K562 (cell line): ENCODE measurements around the gene SESN2. TPM values are rescaled to one million over a fixed set of nuclear protein-coding genes. Genes with fewer than 3 reads are reported as not detected.

Experiments used
- ATAC-seq: fragments of 200-7000 bp; cut with Tn5 transposase; 3 replicates; pipeline ENCODE4 v1.9.1; 2020; ENCODE audit warnings: moderate library complexity
- BruUV-seq: library from RNA; stranded (reverse); fragments of 400-500 nt; replicated peaks from 2 replicates; lab custom pipeline; 2021; lab: Mats Ljungman, UMichigan
- CTCF ChIA-PET: fragments of 300-600 bp; formaldehyde crosslinking; extraction: SDS; loops from one replicate; lab custom pipeline; 2021; ENCODE audit warnings: low intra/inter-chr PET ratio; lab: Yijun Ruan, JAX
- POLR2A ChIA-PET: fragments of 300-600, 350-650 bp; sonication (Branson Sonifier 250); formaldehyde crosslinking; extraction: SDS; loops from one replicate; lab custom pipeline; 2021; ENCODE audit warnings: antibody characterized with exemption, inconsistent platforms; lab: Yijun Ruan, JAX
- DNase-seq, 4 experiments: peaks; one replicate each; pipeline versions ENCODE4 v3.0.0 to v3.0.0-alpha.2; 2011 to 2018; ENCODE audit warnings: low spot score in 3 of 4, mixed read lengths in 3 of 4; ENCODE audit errors: extremely low read depth in 1 of 4
- FAIRE-seq: peaks from 2 replicates; lab custom pipeline; 2011; peaks lifted over from hg19 to GRCh38; lab: Jason Lieb, UNC
- H2AFZ ChIP-seq: 2 replicates; pipeline ENCODE4 v1.6.0; 2011; ENCODE audit warnings: low read depth, low read length, control low read depth, inconsistent platforms
- H3K27ac ChIP-seq: fragments of 200-600 bp; 3 replicates; pipeline ENCODE4 v1.8.0; 2011; ENCODE audit warnings: low read depth, mild to moderate bottlenecking, control low read depth, inconsistent platforms, low read length, moderate library complexity, mixed read lengths; ENCODE audit errors: extremely low read depth
- H3K27me3 ChIP-seq, 2 experiments: fragments of 300-600 bp in 1 of 2; 2 replicates in 1 of 2; 3 replicates in 1 of 2; pipeline versions ENCODE4 v1.6.0 to v1.8.0; 2011; ENCODE audit warnings: inconsistent platforms in 2 of 2, low read length in 2 of 2, mild to moderate bottlenecking in 1 of 2, mixed read lengths in 1 of 2, moderate library complexity in 1 of 2; ENCODE audit not compliant: control insufficient read depth in 2 of 2, insufficient read depth in 2 of 2
- H3K36me3 ChIP-seq: fragments of 300-600 bp; 3 replicates; pipeline ENCODE4 v1.8.0; 2011; ENCODE audit warnings: mild to moderate bottlenecking, low read length, inconsistent platforms; ENCODE audit not compliant: control insufficient read depth, insufficient read depth
- H3K4me1 ChIP-seq, 2 experiments: fragments of 200-600 bp in 1 of 2; replicated peaks in 1 of 2; 2 replicates in 1 of 2; 3 replicates in 1 of 2; pipeline versions ENCODE4 v1.5.1 to v1.8.0; 2011; ENCODE audit warnings: inconsistent platforms in 2 of 2, low read length in 2 of 2, mild to moderate bottlenecking in 1 of 2, mixed read lengths in 1 of 2, moderate library complexity in 1 of 2; ENCODE audit not compliant: control insufficient read depth in 2 of 2, insufficient read depth in 2 of 2
- H3K4me2 ChIP-seq: 2 replicates; pipeline ENCODE4 v1.6.1; 2011; ENCODE audit warnings: low read length, control low read depth, inconsistent platforms, mixed read lengths; ENCODE audit not compliant: insufficient read depth
- H3K4me3 ChIP-seq: fragments of 200-600 bp; sonication (generic), shearing (Covaris generic); 2 replicates; pipeline ENCODE4 v1.5.1; 2016; ENCODE audit warnings: control low read depth, inconsistent platforms
- H3K79me2 ChIP-seq: fragments of 200-600 bp; 3 replicates; pipeline ENCODE4 v1.8.0; 2011; ENCODE audit warnings: low read length, inconsistent platforms; ENCODE audit not compliant: control insufficient read depth, insufficient read depth
- H3K9ac ChIP-seq, 2 experiments: 2 replicates each; pipeline versions ENCODE4 v1.6.0 to v1.6.1; 2011; ENCODE audit warnings: low read depth in 2 of 2, low read length in 2 of 2, control low read depth in 1 of 2, inconsistent platforms in 1 of 2, mild to moderate bottlenecking in 1 of 2, mixed read lengths in 1 of 2; ENCODE audit not compliant: insufficient read depth in 1 of 2
- H3K9me1 ChIP-seq: one replicate; pipeline ENCODE4 v1.6.0; 2011; ENCODE audit warnings: inconsistent platforms, mild to moderate bottlenecking, low read length, moderate library complexity; ENCODE audit not compliant: control insufficient read depth, insufficient read depth
- H3K9me3 ChIP-seq: replicated peaks from 2 replicates; pipeline ENCODE4 v1.5.1; 2011; ENCODE audit warnings: low read depth, low read length, inconsistent platforms; ENCODE audit not compliant: control insufficient read depth, insufficient read depth
- H4K20me1 ChIP-seq: replicated peaks from 2 replicates; pipeline ENCODE4 v1.6.1; 2011; ENCODE audit warnings: low read length, inconsistent platforms, mixed read lengths; ENCODE audit not compliant: control insufficient read depth, insufficient read depth
- ARID1B ChIP-seq: fragments of 450-650 bp; IDR thresholded peaks from 2 replicates; pipeline ENCODE4 v1.6.1; 2016; ENCODE audit warnings: antibody characterized with exemption, mild to moderate bottlenecking, inconsistent platforms
- BCOR ChIP-seq: fragments of 450-650 bp; IDR thresholded peaks from 2 replicates; pipeline ENCODE4 v1.6.1; 2016
- CHD1 ChIP-seq: fragments of 200-600 bp; sonication (generic); IDR thresholded peaks from one replicate; pipeline ENCODE4 v1.6.1; 2012; ENCODE audit warnings: mild to moderate bottlenecking, moderate library complexity, low read length, inconsistent platforms
- ETV6 ChIP-seq, 3 experiments: fragments of 150-350 bp in 1 of 3; sonication (generic) in 1 of 3; formaldehyde crosslinking in 1 of 3; IDR thresholded peaks; 2 replicates each; pipeline versions ENCODE4 v1.6.1 to v1.8.0; 2014 to 2022; ENCODE audit warnings: borderline replicate concordance in 2 of 3, low read depth in 2 of 3, antibody characterized with exemption in 1 of 3, low read length in 1 of 3, mild to moderate bottlenecking in 1 of 3, missing genetic modification reagents in 1 of 3
- GTF2A2 ChIP-seq: IDR thresholded peaks from 2 replicates; pipeline ENCODE4 v1.6.1; 2016; ENCODE audit warnings: mild to moderate bottlenecking, missing genetic modification characterization, missing compliant biosample characterization
- HDAC2 ChIP-seq: fragments of 450-650 bp; IDR thresholded peaks from 2 replicates; pipeline ENCODE4 v1.6.1; 2016; ENCODE audit warnings: mild to moderate bottlenecking
- HDGF ChIP-seq: fragments of 450-650 bp; IDR thresholded peaks from 2 replicates; pipeline ENCODE4 v1.6.1; 2016
- JUN ChIP-seq, 2 experiments: sonication (generic) in 1 of 2; formaldehyde crosslinking in 1 of 2; IDR thresholded peaks; 2 replicates each; pipeline versions ENCODE4 v1.6.1 to v1.8.0; 2012 to 2022; ENCODE audit warnings: borderline replicate concordance in 2 of 2, mild to moderate bottlenecking in 2 of 2, improper control_type of control experiment in 1 of 2, low read depth in 1 of 2, low read length in 1 of 2, missing genetic modification reagents in 1 of 2
- NKRF ChIP-seq: fragments of 450-650 bp; IDR thresholded peaks from 2 replicates; pipeline ENCODE4 v1.6.1; 2016; ENCODE audit warnings: borderline replicate concordance
- NRF1 ChIP-seq, 2 experiments: fragments of 450-650 bp; IDR thresholded peaks in 1 of 2; conservative IDR thresholded peaks in 1 of 2; 2 replicates each; pipeline ENCODE4 v1.6.1; 2014; ENCODE audit warnings: mild to moderate bottlenecking in 2 of 2
- RBFOX2 ChIP-seq: fragments of 200-400 bp; formaldehyde crosslinking; IDR thresholded peaks from 2 replicates; pipeline ENCODE4 v1.6.1; 2017; ENCODE audit warnings: low read depth, mild to moderate bottlenecking, low read length, moderate library complexity
- RBM22 ChIP-seq: fragments of 200-400 bp; formaldehyde crosslinking; IDR thresholded peaks from 2 replicates; pipeline ENCODE4 v1.6.1; 2018; ENCODE audit warnings: low read length, low read depth; ENCODE audit not compliant: poor library complexity, severe bottlenecking
- SMARCA5 ChIP-seq: fragments of 450-650 bp; IDR thresholded peaks from 2 replicates; pipeline ENCODE4 v1.6.1; 2016
- SMARCE1 ChIP-seq: fragments of 450-650 bp; IDR thresholded peaks from 2 replicates; pipeline ENCODE4 v1.7.1; 2016; ENCODE audit warnings: mild to moderate bottlenecking
- TAF7 ChIP-seq: fragments of 450-650 bp; IDR thresholded peaks from 2 replicates; pipeline ENCODE4 v1.6.1; 2016; ENCODE audit warnings: missing genetic modification characterization, missing compliant biosample characterization
- TEAD1 ChIP-seq, 2 experiments: fragments of 450-650 bp in 1 of 2; sonication (generic) in 1 of 2; formaldehyde crosslinking; IDR thresholded peaks; 2 replicates each; pipeline versions ENCODE4 v1.4.0 to v1.8.0; 2020 to 2022; ENCODE audit warnings: mild to moderate bottlenecking in 2 of 2, missing genetic modification reagents in 1 of 2
- ZBTB1 ChIP-seq: sonication (generic); formaldehyde crosslinking; IDR thresholded peaks from 2 replicates; pipeline ENCODE4 v1.8.1; 2023; ENCODE audit warnings: missing genetic modification reagents, low read depth, mild to moderate bottlenecking, borderline replicate concordance
- ZC3H8 ChIP-seq: fragments of 450-650 bp; IDR thresholded peaks from 2 replicates; pipeline ENCODE4 v1.6.1; 2017
- ZNF583 ChIP-seq: fragments of 250-450 bp; sonication (Bioruptor Pico); IDR thresholded peaks from 2 replicates; pipeline ENCODE4 v1.4.0; 2020
- ZNF76 ChIP-seq: fragments of 250-450 bp; sonication (Bioruptor Pico); IDR thresholded peaks from 2 replicates; pipeline ENCODE4 v1.4.0; 2020; ENCODE audit warnings: mild to moderate bottlenecking, moderate library complexity, borderline replicate concordance
- ZNF764 ChIP-seq: fragments of 250-450 bp; sonication (Bioruptor Pico); IDR thresholded peaks from 2 replicates; pipeline ENCODE4 v1.4.0; 2020; ENCODE audit warnings: low read depth, mild to moderate bottlenecking, moderate library complexity
- WGBS: fragments of 100-300 bp; shearing (Covaris generic); methylation state at CpG from one replicate; pipeline ENCODE4 v1.1.6; 2016; ENCODE audit warnings: low coverage, mixed read lengths; ENCODE audit not compliant: insufficient coverage; ENCODE audit errors: missing lambda C conversion rate; 5-methylcytosine and 5-hydroxymethylcytosine counted together
- in situ Hi-C: fragments of 300-500 bp; cut with MboI; formaldehyde crosslinking; loops from 4 replicates; pipeline ENCODE4 v1.15.0; 2018; ENCODE audit warnings: inconsistent platforms, mixed read lengths
- intact Hi-C: fragments of 100-400 bp; cut with micrococcal nuclease; formaldehyde crosslinking; loops from 2 replicates; pipeline ENCODE4 v1.14.2; 2022
- polyA plus RNA-seq, 8 experiments: library from polyadenylated mRNA; depleted of rRNA in 4 of 8; stranded (reverse) in 5 of 8; unstranded in 3 of 8; fragments of >200 nt; fragmentation: Nextera tagmentation in 2 of 8; fragmentation: Illumina TruSeq in 1 of 8; extraction: Ambion mirVana in 2 of 8; extraction: Trizol in 1 of 8; gene quantifications; 2 replicates each; pipeline versions ENCODE4 v1.2.1 to v1.2.3, GENCODE V29; 2011 to 2014; ENCODE audit warnings: inconsistent platforms in 1 of 8, missing spikeins in 1 of 8
- total RNA-seq, 7 experiments: library from RNA; depleted of rRNA in 6 of 7; stranded (reverse); fragments of >200 nt in 6 of 7; fragmentation: Illumina TruSeq in 2 of 7; extraction: Trizol in 2 of 7; gene quantifications; 2 replicates each; pipeline versions ENCODE4 v1.2.1 to v1.2.3, GENCODE V29; 2011 to 2021; ENCODE audit warnings: low replicate concordance in 1 of 7

Gene SESN2
- total and polyA plus RNA-seq, 9 of the 15 experiments (the other 6 are each of a cell fraction or from before 2014, with no cell fraction given): 3.7 to 71.3 (median 16.8) TPM

DNA sequence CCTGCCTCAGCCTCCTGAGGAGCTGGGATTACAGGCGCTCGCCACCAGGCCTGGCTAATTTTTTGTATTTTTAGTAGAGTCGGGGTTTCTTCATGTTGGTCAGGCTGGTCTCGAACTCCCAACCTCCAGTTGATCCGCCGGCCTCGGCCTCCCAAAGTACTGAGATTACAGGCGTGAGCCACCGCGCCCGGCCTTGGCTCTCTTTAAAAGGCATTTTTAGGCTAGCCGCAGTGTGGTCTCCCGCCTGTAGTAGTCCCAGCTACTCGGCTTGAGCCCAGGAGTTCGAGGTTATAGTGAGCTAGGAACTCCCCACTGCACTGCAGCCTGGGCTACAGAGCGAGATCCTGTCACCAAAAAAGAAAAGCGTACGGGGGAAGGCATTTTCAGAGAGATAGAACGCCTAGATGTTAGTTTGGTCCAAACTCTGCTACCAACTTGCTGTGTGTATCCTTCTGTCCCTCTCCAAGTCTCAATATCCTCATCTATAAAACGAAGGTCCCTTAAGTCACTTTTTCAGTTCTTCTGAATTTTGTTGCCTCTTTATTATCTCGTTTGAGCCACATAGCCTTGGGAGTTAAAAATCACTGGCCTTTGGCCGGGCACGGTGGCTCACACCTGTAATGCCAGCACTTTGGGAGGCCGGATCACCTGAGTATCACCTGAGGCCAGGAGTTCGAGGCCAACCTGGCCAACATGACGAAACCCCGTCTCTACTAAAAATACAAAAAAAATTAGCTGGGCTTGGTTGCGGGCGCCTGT, 70.3 kb downstream of the SESN2 start:
- ATAC-seq (peak; percentile 74), FAIRE-seq (no peak), DNase-seq (peak in 2 of 4 experiments; percentile 27 to 70)
- CTCF ChIA-PET: no interaction called here
- Histone ChIP-seq H3K4me3 (peak overlapping the region; percentile 72), H4K20me1 (no peaks in the 10 kb centered on the region), H3K9me1 (peaks cover 5% of the 10 kb centered on the region), H3K36me3 (peaks cover 42% of the 10 kb centered on the region), H3K27ac (peak overlapping the region; percentile 84), H3K79me2 (peaks cover 36% of the 10 kb centered on the region), H2AFZ (peak overlapping the region; percentile 91), H3K4me2 (peak overlapping the region; percentile 100), H3K27me3 (no peaks in the 10 kb centered on the region), H3K4me1 (peaks cover 17 to 33% of the 10 kb centered on the region in 2 experiments), H3K9ac (peak overlapping the region; percentile 85 to 90), H3K9me3 (no peaks in the 10 kb centered on the region)
- in situ Hi-C loops (no loop called here), intact Hi-C loops (loop anchor here (2.0 to 5.0 kb wide), 3 partner anchors 21 to 82 kb away; no protein-coding TSS in a partner anchor)
- 20% methylated on average over 28 of the region's 29 CpGs for WGBS
- TSS peak; percentile 77 for BruUV-seq
- POLR2A ChIA-PET: interaction anchor here (0.6 to 6.4 kb wide), 33 partner anchors 10 to 573 kb away, joined by 3 to 102 read pairs (median 6); partner anchors contain the start of genes ATP5IF1, DNAJC8, PHACTR4 and RCC1
- no peak for TF ChIP-seq GTF2A2 (tag)
- 0 out of 2 replicates have a peak, but pooled peaks have one; percentile 19 for TF ChIP-seq ZNF583 (CRISPR knock-in tag)
- TF ChIP-seq CHD1: peak; percentile 24
- 0 out of 2 replicates have a peak, but pooled peaks have one; percentile 31 for TF ChIP-seq ZBTB1 (CRISPR knock-in tag)
- no peak for TF ChIP-seq ZC3H8
- no peak for TF ChIP-seq JUN (IDR thresholded peaks at IDR 0.05; ENCODE audit: borderline replicate concordance, low read depth, low read length)
- 0 out of 2 replicates have a peak, but pooled peaks have one; percentile 9 for TF ChIP-seq JUN (CRISPR knock-in tag; IDR thresholded peaks at IDR 0.05; ENCODE audit: borderline replicate concordance)
- TF ChIP-seq ZNF764 (CRISPR knock-in tag): 0 out of 2 replicates have a peak, but pooled peaks have one; percentile 63
- no peak for TF ChIP-seq NRF1 (conservative IDR thresholded peaks at IDR 0.05 in 1 of 2, IDR thresholded peaks at IDR 0.05 in 1 of 2)
- no peak for TF ChIP-seq RBM22
- peak; percentile 81 for TF ChIP-seq SMARCA5
- peak; percentile 31 for TF ChIP-seq NKRF
- TF ChIP-seq ZNF76 (CRISPR knock-in tag): no peak
- peak; percentile 7; the same call in 1 of the 2 replicates for TF ChIP-seq RBFOX2
- peak; percentile 36; the same call in 1 of the 2 replicates for TF ChIP-seq SMARCE1
- no peak for TF ChIP-seq HDGF
- TF ChIP-seq HDAC2: no peak
- TF ChIP-seq BCOR: 0 out of 2 replicates have a peak, but pooled peaks have one; percentile 4
- peak in 1 of 2 experiments; percentile 19; a peak in 1 of 4 replicates for TF ChIP-seq TEAD1 (CRISPR knock-in tag; IDR thresholded peaks at IDR 0.05)
- TF ChIP-seq ARID1B: 0 out of 2 replicates have a peak, but pooled peaks have one; percentile 8
- no peak for TF ChIP-seq TAF7 (tag)
- TF ChIP-seq ETV6 (IDR thresholded peaks at IDR 0.05; ENCODE audit: borderline replicate concordance in 1 of 2, low read depth in 2 of 2, low read length in 1 of 2): no peak
- 0 out of 2 replicates have a peak, but pooled peaks have one; percentile 30 for TF ChIP-seq ETV6 (CRISPR knock-in tag; IDR thresholded peaks at IDR 0.05; ENCODE audit: borderline replicate concordance)
